IPS-20b (cell line): ENCODE data around the gene HAUS7.

Experiments
- H3K27ac ChIP-seq: one replicate; pipeline ENCODE4 v1.5.1; 2013; ENCODE audit warnings: low read length
- H3K27me3 ChIP-seq: 2 replicates; pipeline ENCODE4 v1.6.1; 2013; ENCODE audit warnings: mild to moderate bottlenecking, low read length, inconsistent platforms; ENCODE audit not compliant: insufficient read depth
- H3K36me3 ChIP-seq: 2 replicates; pipeline ENCODE4 v1.6.1; 2013; ENCODE audit warnings: low read depth, mild to moderate bottlenecking, inconsistent platforms, low read length, moderate library complexity; ENCODE audit not compliant: insufficient read depth
- H3K4me1 ChIP-seq: 2 replicates; pipeline ENCODE4 v1.6.1; 2013; ENCODE audit warnings: mild to moderate bottlenecking, control low read depth, inconsistent platforms, low read length, moderate library complexity; ENCODE audit not compliant: insufficient read depth
- H3K4me3 ChIP-seq: 2 replicates; pipeline ENCODE4 v1.5.1; 2013; ENCODE audit warnings: mild to moderate bottlenecking, low read length, inconsistent platforms
- H3K9ac ChIP-seq: 2 replicates; pipeline ENCODE4 v1.6.1; 2013; ENCODE audit warnings: low read depth, mild to moderate bottlenecking, inconsistent platforms, low read length, moderate library complexity
- H3K9me3 ChIP-seq: 2 replicates; pipeline ENCODE4 v1.6.1; 2013; ENCODE audit warnings: mild to moderate bottlenecking, low read depth, low read length, inconsistent platforms; ENCODE audit not compliant: insufficient read depth

The HAUS7 gene

DNA sequence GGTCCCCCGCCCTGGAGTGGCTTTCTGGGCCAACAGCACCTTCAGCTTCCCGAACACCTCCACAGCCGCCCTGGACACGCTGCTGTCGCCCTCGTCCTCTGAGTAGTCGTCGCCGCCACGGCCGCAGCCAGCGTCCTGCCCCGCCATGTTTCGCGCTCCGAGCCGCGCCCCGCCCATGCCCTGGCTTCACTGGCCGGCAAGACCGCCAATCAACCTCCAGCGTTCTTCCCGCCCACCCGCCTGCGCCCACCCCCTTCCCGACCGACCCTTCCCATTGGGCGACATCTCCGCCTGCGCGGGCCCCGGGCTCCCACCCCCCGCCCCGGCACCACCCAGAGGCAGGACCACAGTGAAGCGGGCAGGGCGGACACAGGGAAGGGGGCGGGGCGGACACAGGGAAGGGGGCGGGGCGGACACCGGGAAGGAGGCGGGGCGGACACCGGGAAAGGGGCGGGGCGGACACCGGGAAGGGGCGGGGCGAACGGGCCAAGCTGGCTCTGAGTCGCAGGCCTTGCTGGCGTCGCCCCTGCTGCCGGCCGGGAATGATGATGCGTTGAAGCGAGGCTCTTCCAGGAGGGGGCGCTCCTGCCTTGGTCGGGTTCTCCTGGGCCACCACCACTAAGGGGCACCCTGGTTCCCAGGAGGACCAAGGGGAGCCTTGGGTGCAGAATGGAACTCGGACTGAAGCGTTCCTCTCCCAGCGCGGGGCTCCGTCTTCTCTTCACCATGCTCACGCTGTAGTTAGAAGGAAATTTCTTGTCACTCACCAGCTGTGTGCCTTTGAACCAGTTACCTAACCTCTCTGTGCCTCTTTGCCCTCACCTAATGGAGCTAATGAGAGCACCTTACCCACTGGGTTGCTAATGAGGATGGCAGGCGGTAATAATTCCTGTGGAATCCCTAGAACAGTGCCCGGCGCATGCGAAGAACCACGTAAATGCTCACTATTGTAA is at the start of gene HAUS7:
TSS of gene HAUS7 (minus strand) at position 166 of the 953 bp plus-strand sequence. CDS start at position 147, 19 bp downstream.
- H3K36me3 ChIP-seq: no peaks in the 10 kb centered on the region

DNA sequence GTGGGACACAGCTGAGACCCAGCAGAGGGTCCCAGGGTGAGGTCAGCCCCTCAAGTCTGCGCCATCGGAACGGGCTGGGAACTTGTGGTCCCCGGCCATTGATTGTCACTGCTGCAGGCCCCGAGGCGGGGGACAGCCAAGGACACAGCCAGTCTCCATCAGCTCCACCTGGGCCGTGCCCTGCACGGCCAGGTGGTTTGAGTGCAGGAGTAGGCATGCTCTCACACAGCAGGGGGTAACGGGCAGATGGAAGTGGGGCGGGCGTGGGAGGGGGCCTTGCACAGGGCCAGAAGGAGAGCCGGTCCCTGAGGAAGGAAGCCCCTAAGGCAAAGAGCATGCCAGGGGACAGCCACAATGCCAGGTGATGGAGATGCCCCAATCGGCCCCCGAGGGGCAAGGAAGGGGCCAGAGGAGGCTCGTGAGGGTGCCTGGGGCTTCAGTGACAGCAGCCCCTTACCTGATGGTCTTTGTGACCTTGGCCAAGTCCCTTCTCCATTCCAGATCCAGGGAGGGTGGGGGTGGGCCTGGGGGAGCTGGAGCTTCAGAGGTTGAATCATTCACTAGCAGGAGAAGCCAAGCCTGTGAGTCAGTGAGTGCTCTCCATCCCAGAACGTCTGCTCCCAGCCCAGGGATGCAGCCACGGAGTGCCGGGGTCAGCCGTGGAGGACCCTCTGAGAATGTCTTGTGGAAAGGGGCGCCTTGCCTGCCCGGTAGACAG is 49.4 kb upstream of the HAUS7 start:
- Histone ChIP-seq H3K4me1 (no peaks in the 10 kb centered on the region), H3K27ac (no peak overlapping the region), H3K4me3 (no peak overlapping the region), H3K9ac (no peak overlapping the region), H3K27me3 (peaks cover 65% of the 10 kb centered on the region), H3K9me3 (no peaks in the 10 kb centered on the region), H3K36me3 (no peaks in the 10 kb centered on the region)

More for the DNA sequence above, at the start of gene HAUS7:
- H3K27me3 ChIP-seq: peaks cover 22% of the 10 kb centered on the region
- no peak within 1 kb of the TSS for H3K27ac ChIP-seq
- no peaks in the 10 kb centered on the region for H3K4me1 ChIP-seq
- peak within 1 kb of the TSS; percentile 79; the same call in 1 of the 2 replicates for H3K9ac ChIP-seq
- H3K4me3 ChIP-seq: peak within 1 kb of the TSS; percentile 84
- no peaks in the 10 kb centered on the region for H3K9me3 ChIP-seq

DNA sequence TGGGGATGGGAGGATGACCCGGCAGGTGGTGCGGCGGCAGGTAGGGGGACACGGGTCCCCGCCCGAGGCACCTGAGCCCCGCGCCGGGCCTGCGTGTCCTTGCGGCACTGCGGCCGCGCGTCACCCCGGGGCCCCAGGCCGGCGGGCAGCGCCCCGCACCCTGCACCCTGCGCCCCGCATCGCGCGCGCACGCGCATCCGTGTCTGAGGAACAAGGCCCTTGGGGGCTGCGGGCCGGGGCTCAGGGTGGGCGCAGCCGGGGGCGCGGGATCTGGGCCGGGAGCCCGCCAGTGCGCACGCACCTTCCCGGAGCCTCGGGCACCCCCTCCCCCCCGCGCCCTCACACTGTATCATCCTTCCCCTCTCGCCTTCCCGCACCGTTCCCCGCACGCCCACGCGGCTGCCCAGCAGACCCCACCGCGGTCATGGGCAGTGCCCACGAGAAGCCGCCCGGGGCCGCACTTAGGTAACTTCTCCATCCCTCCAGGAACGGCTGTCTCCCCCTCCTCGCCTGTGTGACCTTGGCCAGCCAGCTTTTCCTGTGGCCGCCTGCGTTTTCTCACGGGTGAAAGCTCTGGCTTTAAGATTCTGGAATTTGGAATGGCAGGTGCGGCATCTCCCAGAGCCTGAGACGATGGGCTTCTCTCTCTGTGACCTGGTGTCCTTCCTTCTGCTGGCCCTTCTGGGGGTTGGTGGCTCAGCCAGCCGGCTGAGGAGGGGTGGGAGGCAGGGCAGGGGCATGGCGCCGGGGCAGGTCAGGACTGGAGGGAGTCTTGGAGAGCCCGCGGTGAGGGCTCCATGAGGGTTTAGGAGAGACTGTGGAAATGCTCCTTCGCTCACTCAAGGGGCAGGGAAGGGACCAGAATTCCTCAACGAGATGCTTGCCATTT is 47.8 kb upstream of the HAUS7 start:
- Histone ChIP-seq H3K9me3 (no peaks in the 10 kb centered on the region), H3K9ac (no peak overlapping the region), H3K27me3 (peaks cover 65% of the 10 kb centered on the region), H3K27ac (no peak overlapping the region), H3K36me3 (no peaks in the 10 kb centered on the region), H3K4me1 (no peaks in the 10 kb centered on the region), H3K4me3 (peak overlapping the region; percentile 45; the same call in 1 of the 2 replicates)

DNA sequence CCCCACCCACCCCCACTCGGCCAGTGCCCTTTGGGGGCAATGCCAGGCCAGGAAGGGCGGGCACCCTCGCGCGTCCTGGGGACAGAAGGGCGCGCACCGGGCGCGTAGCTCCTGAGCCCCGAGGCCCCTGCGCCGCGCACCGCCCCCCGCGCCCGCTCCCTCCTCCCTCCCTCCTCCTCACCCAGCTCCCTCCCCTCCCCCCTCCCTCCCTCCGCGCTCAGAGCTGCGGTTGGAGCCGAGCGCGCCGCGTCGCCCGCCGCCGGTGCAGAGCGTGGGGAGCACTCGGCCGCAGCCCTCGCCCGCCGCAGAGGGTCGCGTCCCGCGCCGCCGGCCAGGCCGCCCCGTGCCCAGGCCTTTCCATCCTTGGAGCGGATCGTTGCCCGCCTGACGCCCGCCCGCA is 47.0 kb upstream of the HAUS7 start, which contains the start of gene ATP2B3:
TSS of gene ATP2B3 (plus strand) at position 220 of the 400 bp plus-strand sequence. CDS start 18,606 bp downstream, outside the sequence.
- peaks cover 65% of the 10 kb centered on the region for H3K27me3 ChIP-seq
- H3K9ac ChIP-seq: no peak within 1 kb of the TSS
- H3K9me3 ChIP-seq: no peaks in the 10 kb centered on the region
- no peaks in the 10 kb centered on the region for H3K36me3 ChIP-seq
- H3K27ac ChIP-seq: no peak within 1 kb of the TSS
- H3K4me1 ChIP-seq: no peaks in the 10 kb centered on the region
- peak within 1 kb of the TSS; percentile 49; the same call in 1 of the 2 replicates for H3K4me3 ChIP-seq

DNA sequence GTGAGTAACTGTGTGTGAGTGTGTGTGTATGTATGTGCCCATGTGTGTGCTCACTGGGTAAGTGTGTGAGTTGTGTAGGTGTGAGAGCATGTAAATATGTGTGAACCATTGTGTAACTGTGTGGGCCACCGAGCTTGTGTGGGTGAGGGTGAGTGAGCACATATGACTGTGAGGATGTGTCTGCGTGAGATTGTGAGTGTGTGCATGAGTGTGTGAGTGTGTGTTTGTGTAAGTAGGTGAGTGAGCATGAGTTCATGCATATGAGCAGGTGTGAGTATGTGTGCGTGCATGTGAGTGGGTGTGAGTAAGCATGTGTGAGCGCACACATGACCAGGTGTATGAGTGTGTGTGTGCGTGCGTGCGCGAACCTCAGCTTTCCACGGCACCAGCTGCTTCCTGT is 45.7 kb upstream of the HAUS7 start:
- H3K9me3 ChIP-seq: no peaks in the 10 kb centered on the region
- H3K27ac ChIP-seq: no peak overlapping the region
- no peak overlapping the region for H3K9ac ChIP-seq
- no peaks in the 10 kb centered on the region for H3K4me1 ChIP-seq
- peaks cover 54% of the 10 kb centered on the region for H3K27me3 ChIP-seq
- no peak overlapping the region for H3K4me3 ChIP-seq
- H3K36me3 ChIP-seq: no peaks in the 10 kb centered on the region

DNA sequence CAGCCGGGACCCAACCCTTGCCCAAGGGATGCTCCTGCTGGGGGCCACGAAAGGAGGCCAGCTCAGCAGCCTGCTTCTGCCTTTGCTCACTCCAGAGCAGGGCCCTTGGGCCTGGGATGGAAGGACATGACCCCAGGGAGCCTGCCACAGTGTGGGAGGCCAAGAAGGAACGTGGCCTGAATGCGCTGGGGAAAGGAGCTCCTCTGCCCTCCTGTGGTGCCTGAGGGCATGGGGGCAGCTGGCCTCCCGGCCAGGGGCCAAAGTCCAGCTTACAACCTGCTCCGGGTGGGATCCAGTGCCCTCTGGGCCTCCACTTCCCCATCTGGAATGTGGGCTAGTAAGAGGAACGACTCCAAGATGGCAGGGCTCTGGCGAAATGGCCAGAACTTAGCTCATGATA is 45.1 kb upstream of the HAUS7 start:
- H3K9ac ChIP-seq: no peak overlapping the region
- H3K4me3 ChIP-seq: no peak overlapping the region
- H3K27me3 ChIP-seq: peaks cover 48% of the 10 kb centered on the region
- H3K9me3 ChIP-seq: no peaks in the 10 kb centered on the region
- H3K4me1 ChIP-seq: no peaks in the 10 kb centered on the region
- H3K36me3 ChIP-seq: no peaks in the 10 kb centered on the region
- H3K27ac ChIP-seq: no peak overlapping the region

DNA sequence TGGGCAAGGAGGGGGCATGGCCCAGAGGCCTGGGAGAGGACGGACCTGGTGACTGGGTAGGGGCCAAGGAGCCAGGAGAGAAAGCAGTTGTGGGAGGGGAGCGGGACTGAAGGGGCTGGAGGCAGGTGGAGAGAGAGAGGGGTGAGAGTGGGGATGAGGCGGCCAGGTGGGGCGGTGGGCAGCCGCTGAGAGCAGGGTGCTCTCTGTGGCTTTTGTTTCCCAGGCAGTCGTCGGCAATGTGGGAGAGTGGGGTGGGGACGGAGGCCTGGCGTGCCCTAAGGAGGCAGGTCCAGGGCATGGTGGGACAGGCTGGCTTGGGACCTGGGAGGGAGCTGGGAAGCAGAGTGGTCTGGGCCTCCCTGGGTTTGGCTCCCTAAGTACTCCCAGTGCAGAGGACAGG is 43.9 kb upstream of the HAUS7 start:
- no peaks in the 10 kb centered on the region for H3K4me1 ChIP-seq
- peaks cover 38% of the 10 kb centered on the region for H3K27me3 ChIP-seq
- H3K9me3 ChIP-seq: no peaks in the 10 kb centered on the region
- H3K4me3 ChIP-seq: no peak overlapping the region
- no peak overlapping the region for H3K27ac ChIP-seq
- no peak overlapping the region for H3K9ac ChIP-seq
- no peaks in the 10 kb centered on the region for H3K36me3 ChIP-seq

DNA sequence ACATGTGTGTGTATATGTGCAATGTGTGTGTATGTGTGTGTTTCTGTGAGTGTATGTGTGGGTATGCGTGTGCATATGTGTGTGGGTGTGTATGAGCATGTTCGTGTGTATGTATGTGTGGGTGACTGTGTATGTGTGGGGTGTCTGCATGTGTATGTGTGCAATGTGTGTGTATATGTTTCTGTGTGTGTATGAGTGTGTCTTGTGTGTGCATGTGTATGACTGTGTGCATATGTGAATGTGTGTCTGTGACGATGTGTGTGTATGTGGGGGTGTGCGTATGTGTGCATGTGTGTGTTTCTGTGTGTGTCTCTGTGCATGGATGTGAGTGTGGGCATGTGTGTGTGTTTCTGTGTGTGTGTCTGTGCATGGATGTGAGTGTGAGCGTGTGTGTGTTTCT is 42.9 kb upstream of the HAUS7 start:
- Histone ChIP-seq H3K9ac (no peak overlapping the region), H3K9me3 (no peaks in the 10 kb centered on the region), H3K4me1 (no peaks in the 10 kb centered on the region), H3K27me3 (peaks cover 29% of the 10 kb centered on the region), H3K4me3 (no peak overlapping the region), H3K27ac (no peak overlapping the region), H3K36me3 (no peaks in the 10 kb centered on the region)

DNA sequence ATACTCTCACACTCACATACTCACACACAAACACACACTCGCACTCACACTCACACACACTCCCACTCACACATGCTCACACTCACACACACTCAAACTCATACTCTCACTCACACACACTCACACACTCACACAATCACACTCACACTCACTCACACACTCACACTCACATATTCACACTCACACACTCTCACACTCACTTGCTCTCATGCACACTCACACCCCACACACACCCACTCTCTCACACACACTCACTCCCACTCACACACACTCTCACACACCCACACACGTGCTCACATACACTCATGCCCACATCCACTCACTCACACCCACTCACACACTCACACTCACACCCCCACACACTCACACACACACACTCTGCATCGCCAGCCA is 42.1 kb upstream of the HAUS7 start:
- no peak overlapping the region for H3K4me3 ChIP-seq
- H3K4me1 ChIP-seq: no peaks in the 10 kb centered on the region
- peaks cover 21% of the 10 kb centered on the region for H3K27me3 ChIP-seq
- no peak overlapping the region for H3K27ac ChIP-seq
- H3K9ac ChIP-seq: no peak overlapping the region
- no peaks in the 10 kb centered on the region for H3K36me3 ChIP-seq
- H3K9me3 ChIP-seq: no peaks in the 10 kb centered on the region

DNA sequence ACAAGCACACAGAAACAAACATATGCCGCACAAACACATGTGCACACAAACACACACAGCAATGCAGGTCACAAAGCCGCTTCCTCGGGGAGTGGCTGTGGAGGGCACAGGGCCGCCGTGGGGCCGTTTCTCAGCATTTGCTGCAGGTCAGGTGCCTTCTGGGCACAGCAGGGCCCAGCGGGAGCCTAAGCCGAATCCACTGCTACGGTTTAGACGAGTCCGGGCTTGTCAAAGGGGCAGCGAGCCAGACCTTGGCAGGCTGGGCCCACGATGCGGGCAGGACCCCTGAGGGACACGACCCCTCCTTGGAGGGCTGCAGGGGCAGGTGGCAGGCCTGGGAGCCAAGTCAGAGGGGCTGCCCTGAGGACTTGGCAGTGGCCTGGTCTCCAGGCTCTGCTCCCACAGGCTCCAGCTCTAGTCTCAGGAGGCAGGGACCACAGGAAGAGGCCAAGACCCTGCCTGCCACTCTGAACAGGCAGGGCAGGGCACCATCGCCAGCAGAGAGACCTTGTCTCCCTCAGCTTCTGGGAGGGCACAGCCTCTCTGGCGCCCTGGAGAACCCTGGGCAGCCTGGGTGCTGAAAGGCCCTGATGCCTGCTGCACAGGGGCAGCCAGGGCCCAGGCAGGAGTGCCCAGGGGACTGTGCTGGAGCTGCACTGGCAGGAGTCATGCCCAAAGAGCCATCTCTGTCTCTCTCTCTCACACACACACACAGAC is 41.6 kb upstream of the HAUS7 start:
- H3K27ac ChIP-seq: no peak overlapping the region
- peaks cover 16% of the 10 kb centered on the region for H3K27me3 ChIP-seq
- no peak overlapping the region for H3K9ac ChIP-seq
- no peaks in the 10 kb centered on the region for H3K9me3 ChIP-seq
- no peak overlapping the region for H3K4me3 ChIP-seq
- no peaks in the 10 kb centered on the region for H3K36me3 ChIP-seq
- no peaks in the 10 kb centered on the region for H3K4me1 ChIP-seq
